GM23338 (cell line): Measurements from ENCODE around the gene MAGED4B. TPM values are rescaled to one million over a fixed set of nuclear protein-coding genes. Genes with fewer than 3 reads are reported as not detected.

ENCODE experiments used
- ATAC-seq: fragments of 200-7000 bp; cut with Tn5 transposase; 3 replicates; pipeline ENCODE4 v1.9.1; 2020
- DNase-seq: peaks from one replicate; pipeline ENCODE4 v3.0.0-alpha.2; 2015; ENCODE audit warnings: low spot score
- H2AFZ ChIP-seq: fragments of 200-600 bp; sonication (generic); 2 replicates; pipeline ENCODE4 v1.8.0; 2016; ENCODE audit warnings: antibody characterized with exemption, mild to moderate bottlenecking, moderate library complexity
- H3F3A ChIP-seq: fragments of 200-600 bp; sonication (generic); replicated peaks from 2 replicates; pipeline ENCODE4 v1.8.0; 2017; ENCODE audit warnings: antibody characterized with exemption, mixed run types, low read depth
- H3K27ac ChIP-seq: fragments of 200-600 bp; sonication (generic); 2 replicates; pipeline ENCODE4 v1.6.1; 2016; ENCODE audit warnings: low read depth
- H3K27me3 ChIP-seq: fragments of 200-600 bp; sonication (generic); 2 replicates; pipeline ENCODE4 v1.8.0; 2016; ENCODE audit warnings: mild to moderate bottlenecking, mixed run types, moderate library complexity; ENCODE audit not compliant: insufficient read depth
- H3K36me3 ChIP-seq: fragments of 200-600 bp; sonication (generic); 2 replicates; pipeline ENCODE4 v1.8.0; 2016; ENCODE audit warnings: mild to moderate bottlenecking; ENCODE audit not compliant: insufficient read depth
- H3K4me1 ChIP-seq: fragments of 200-600 bp; sonication (generic); 2 replicates; pipeline ENCODE4 v1.8.0; 2016; ENCODE audit warnings: mild to moderate bottlenecking, moderate library complexity; ENCODE audit not compliant: insufficient read depth
- H3K4me2 ChIP-seq: fragments of 200-600 bp; sonication (generic); 2 replicates; pipeline ENCODE4 v1.7.1; 2017; ENCODE audit warnings: mixed run types
- H3K4me3 ChIP-seq: fragments of 200-600 bp; sonication (generic); 2 replicates; pipeline ENCODE4 v1.6.1; 2016; ENCODE audit warnings: mixed run types
- H3K79me2 ChIP-seq: fragments of 200-600 bp; sonication (generic); replicated peaks from 2 replicates; pipeline ENCODE4 v1.8.0; 2017; ENCODE audit warnings: mild to moderate bottlenecking; ENCODE audit not compliant: insufficient read depth
- H3K9me2 ChIP-seq: fragments of 200-600 bp; sonication (generic); 2 replicates; pipeline ENCODE4 v1.8.0; 2017; ENCODE audit not compliant: insufficient read depth
- H4K20me1 ChIP-seq: fragments of 200-600 bp; sonication (generic); replicated peaks from 2 replicates; pipeline ENCODE4 v1.8.0; 2017; ENCODE audit warnings: mild to moderate bottlenecking; ENCODE audit not compliant: insufficient read depth
- H3K27ac Mint-ChIP-seq: 2 replicates; pipeline ENCODE4 v1.8.0; 2020; ENCODE audit warnings: inconsistent platforms, mild to moderate bottlenecking, moderate library complexity, mixed read lengths
- H3K27me3 Mint-ChIP-seq: 3 replicates; pipeline ENCODE4 v1.8.0; 2022; ENCODE audit warnings: low read depth, mild to moderate bottlenecking, moderate library complexity, mixed read lengths, inconsistent platforms; ENCODE audit not compliant: insufficient read depth, poor library complexity
- H3K36me3 Mint-ChIP-seq: 3 replicates; pipeline ENCODE4 v1.8.0; 2021; ENCODE audit warnings: low read depth, mild to moderate bottlenecking, inconsistent platforms, moderate library complexity, mixed read lengths
- H3K4me1 Mint-ChIP-seq: 3 replicates; pipeline ENCODE4 v1.8.0; 2020; ENCODE audit warnings: mild to moderate bottlenecking, inconsistent platforms, mixed read lengths
- H3K4me3 Mint-ChIP-seq: 3 replicates; pipeline ENCODE4 v1.8.0; 2021; ENCODE audit warnings: moderate library complexity, mild to moderate bottlenecking, inconsistent platforms, mixed read lengths
- H3K9me3 Mint-ChIP-seq: 3 replicates; pipeline ENCODE4 v1.8.0; 2020; ENCODE audit warnings: moderate library complexity, mild to moderate bottlenecking, inconsistent platforms, mixed read lengths
- CREB1 ChIP-seq: fragments of 250-450 bp; sonication (Bioruptor Pico); IDR thresholded peaks from 2 replicates; pipeline ENCODE4 v1.5.0; 2020; ENCODE audit warnings: low read depth, mild to moderate bottlenecking, moderate library complexity
- JUNB ChIP-seq: IDR thresholded peaks from one replicate; pipeline ENCODE4 v1.6.1; 2016; ENCODE audit warnings: antibody characterized with exemption; ENCODE audit not compliant: unreplicated experiment
- NANOG ChIP-seq: IDR thresholded peaks from 2 replicates; pipeline ENCODE4 v1.6.1; 2016; ENCODE audit warnings: antibody characterized with exemption, borderline replicate concordance
- POLR2AphosphoS5 ChIP-seq: IDR thresholded peaks from 2 replicates; pipeline ENCODE4 v1.6.1; 2016; ENCODE audit warnings: antibody characterized with exemption, low read depth
- STAT1 ChIP-seq: IDR thresholded peaks from one replicate; pipeline ENCODE4 v1.6.1; 2016; ENCODE audit warnings: antibody characterized with exemption; ENCODE audit not compliant: unreplicated experiment
- ZNF114 ChIP-seq: fragments of 250-450 bp; sonication (Bioruptor Pico); IDR thresholded peaks from 2 replicates; pipeline ENCODE4 v1.5.0; 2020; ENCODE audit warnings: mild to moderate bottlenecking, moderate library complexity
- ZNF331 ChIP-seq: fragments of 250-450 bp; sonication (Bioruptor Pico); IDR thresholded peaks from 2 replicates; pipeline ENCODE4 v1.5.0; 2020; ENCODE audit warnings: low read depth, mild to moderate bottlenecking, moderate library complexity
- ZNF462 ChIP-seq: fragments of 250-450 bp; sonication (Bioruptor Pico); IDR thresholded peaks from 2 replicates; pipeline ENCODE4 v1.5.0; 2020; ENCODE audit warnings: mild to moderate bottlenecking, moderate library complexity
- polyA plus RNA-seq: library from polyadenylated mRNA; unstranded; fragments of >200 nt; fragmentation: Nextera tagmentation; extraction: Ambion mirVana; gene quantifications from 2 replicates; pipeline ENCODE4 v1.2.1, GENCODE V29; 2016
- total RNA-seq: library from RNA; depleted of rRNA; stranded (reverse); fragments of >200 nt; shearing (Covaris generic); gene quantifications from 2 replicates; pipeline ENCODE4 v1.2.3, GENCODE V29; 2014
- TF ChIP-seq, protein P1 (sequence below): IDR thresholded peaks from 2 replicates; pipeline ENCODE4 v1.6.1; 2016; ENCODE audit warnings: antibody characterized with exemption

MAGED4B gene
- total and polyA plus RNA-seq, 2 experiments from 2014 or later, result 63.8 to 145 TPM

DNA sequence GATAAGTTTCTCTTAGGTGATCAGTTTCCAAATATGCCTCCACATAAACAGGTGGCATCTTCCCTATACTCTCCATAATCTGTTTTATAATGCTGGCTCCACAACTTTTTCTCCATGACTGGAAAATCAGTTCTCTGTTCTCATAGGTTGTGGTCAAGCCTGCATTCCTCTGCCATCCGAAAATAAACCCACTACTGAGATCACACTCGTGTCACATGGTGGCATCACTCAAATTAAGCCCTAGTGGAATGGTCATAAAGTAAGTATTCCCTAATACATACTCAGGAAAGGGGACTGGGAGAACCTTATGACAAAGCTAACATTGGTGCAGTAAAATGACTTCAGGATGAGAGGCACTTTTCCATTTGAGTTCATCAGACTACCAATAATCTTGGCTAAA lies 37.6 kb downstream of the MAGED4B start (continued):
- no peak for TF ChIP-seq ZNF462 (CRISPR knock-in tag)
- TF ChIP-seq ZNF114 (CRISPR knock-in tag), result no peak
- no peak for TF ChIP-seq CREB1 (CRISPR knock-in tag)

DNA sequence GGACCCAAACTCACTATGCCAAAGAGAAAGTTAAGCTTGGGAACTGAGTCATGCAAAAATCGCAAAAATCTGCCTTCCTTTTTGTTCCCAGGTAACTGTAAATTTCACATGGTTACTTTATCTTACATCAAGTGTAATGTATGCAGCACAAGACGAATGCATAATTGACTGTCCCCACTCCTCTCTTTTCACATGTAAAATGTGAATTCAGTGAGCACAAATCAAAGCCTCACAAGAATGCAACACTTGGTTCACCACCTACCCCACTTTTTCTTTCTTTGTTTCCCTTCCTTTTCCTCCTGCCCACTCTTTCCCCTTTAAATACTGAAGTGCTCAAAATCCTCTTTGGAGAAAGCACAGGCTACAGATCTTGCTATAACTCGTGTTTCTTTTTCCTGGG lies 53.2 kb downstream of the MAGED4B start:
- Histone ChIP-seq H3K4me1 (peaks cover 36% of the 10 kb centered on the region), H3K9me2 (no peaks in the 10 kb centered on the region), H2AFZ (no peak overlapping the region), H3K36me3 (no peaks in the 10 kb centered on the region), H4K20me1 (no peaks in the 10 kb centered on the region), H3K79me2 (no peaks in the 10 kb centered on the region), H3K27me3 (no peaks in the 10 kb centered on the region), H3F3A (no peaks in the 10 kb centered on the region), H3K4me2 (peak overlapping the region; percentile 50), H3K4me3 (peak overlapping the region; percentile 26; the same call in 1 of the 2 replicates), H3K27ac (peak overlapping the region; percentile 84)
- H3K4me3 Mint-ChIP-seq, result peak overlapping the region; percentile 30
- ATAC-seq (peak; percentile 72; the same call in 2 of the 3 replicates), DNase-seq (peak; percentile 36)
- H3K36me3 Mint-ChIP-seq, result peaks cover 2% of the 10 kb centered on the region; the same call in 1 of the 3 replicates
- peak overlapping the region; percentile 83 for H3K27ac Mint-ChIP-seq
- H3K9me3 Mint-ChIP-seq, result no peaks in the 10 kb centered on the region; the same call in 2 of the 3 replicates
- peaks cover 36% of the 10 kb centered on the region for H3K4me1 Mint-ChIP-seq
- H3K27me3 Mint-ChIP-seq, result no peaks in the 10 kb centered on the region
- TF ChIP-seq JUNB (no peak), STAT1 (no peak), NANOG (no peak), CREB1 (CRISPR knock-in tag) (no peak), POLR2AphosphoS5 (no peak), ZNF462 (CRISPR knock-in tag) (no peak), ZNF331 (CRISPR knock-in tag) (no peak), ZNF114 (CRISPR knock-in tag) (no peak)
- TF ChIP-seq, protein P1, sequence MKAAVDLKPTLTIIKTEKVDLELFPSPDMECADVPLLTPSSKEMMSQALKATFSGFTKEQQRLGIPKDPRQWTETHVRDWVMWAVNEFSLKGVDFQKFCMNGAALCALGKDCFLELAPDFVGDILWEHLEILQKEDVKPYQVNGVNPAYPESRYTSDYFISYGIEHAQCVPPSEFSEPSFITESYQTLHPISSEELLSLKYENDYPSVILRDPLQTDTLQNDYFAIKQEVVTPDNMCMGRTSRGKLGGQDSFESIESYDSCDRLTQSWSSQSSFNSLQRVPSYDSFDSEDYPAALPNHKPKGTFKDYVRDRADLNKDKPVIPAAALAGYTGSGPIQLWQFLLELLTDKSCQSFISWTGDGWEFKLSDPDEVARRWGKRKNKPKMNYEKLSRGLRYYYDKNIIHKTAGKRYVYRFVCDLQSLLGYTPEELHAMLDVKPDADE, result no peak
